K562 (cell line): ENCODE data around the gene MTG1.

ENCODE experiments used
- CREB1 ChIP-seq, 2 experiments: sonication (generic) in 1 of 2; formaldehyde crosslinking in 1 of 2; IDR thresholded peaks; 2 replicates each; pipeline versions ENCODE4 v1.6.1 to v1.8.0; 2012 to 2022; ENCODE audit warnings: inconsistent platforms in 1 of 2, mild to moderate bottlenecking in 1 of 2, missing genetic modification reagents in 1 of 2, moderate library complexity in 1 of 2
- ZC3H4 ChIP-seq: sonication (generic); formaldehyde crosslinking; IDR thresholded peaks from 2 replicates; pipeline ENCODE4 v1.9.0; 2021; ENCODE audit warnings: missing genetic modification reagents, borderline replicate concordance

DNA sequence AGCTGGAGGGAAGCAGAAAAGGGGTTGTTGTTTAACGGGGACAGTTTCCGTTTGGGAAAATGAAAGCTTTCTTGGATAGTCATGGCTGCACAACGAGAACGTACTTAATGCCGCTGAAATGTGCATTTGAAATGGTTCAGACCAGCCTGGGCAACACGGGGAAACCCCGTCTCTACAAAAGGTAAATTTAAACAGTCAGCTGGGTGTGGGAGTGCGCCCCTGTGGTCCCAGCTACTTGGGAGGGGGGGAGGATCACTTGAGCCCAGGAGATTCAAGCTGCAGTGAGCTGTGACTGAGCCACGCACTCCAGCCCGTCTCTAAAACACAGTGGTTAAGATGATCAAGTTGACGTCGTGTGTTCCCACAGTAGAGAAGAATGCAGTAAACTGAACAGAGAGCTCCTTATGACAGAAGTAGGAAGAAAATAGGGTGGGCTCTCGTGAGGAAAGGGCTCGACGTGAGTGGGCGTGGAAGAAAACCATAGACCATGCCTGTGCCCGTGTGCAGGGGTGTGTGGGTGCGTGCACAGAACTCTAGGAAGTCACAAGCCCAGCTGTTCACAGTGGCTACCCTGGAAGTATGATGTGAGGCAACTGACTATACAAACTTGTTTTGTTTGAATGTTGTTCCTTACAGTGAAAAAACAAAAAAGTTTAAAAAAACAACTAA is 32.0 kb upstream of the MTG1 start:
- TF ChIP-seq CREB1 (IDR thresholded peaks at IDR 0.05) (no peak), CREB1 (CRISPR knock-in tag; IDR thresholded peaks at IDR 0.05) (no peak), ZC3H4 (CRISPR knock-in tag) (no peak)
